ENCODE measurements around the gene SLC22A14. TPM values are rescaled to one million over a fixed set of nuclear protein-coding genes. Genes with fewer than 3 reads are reported as not detected.

The SLC22A14 gene
- total RNA-seq, 1 experiment from 2014 or later, result 0.03 TPM

DNA sequence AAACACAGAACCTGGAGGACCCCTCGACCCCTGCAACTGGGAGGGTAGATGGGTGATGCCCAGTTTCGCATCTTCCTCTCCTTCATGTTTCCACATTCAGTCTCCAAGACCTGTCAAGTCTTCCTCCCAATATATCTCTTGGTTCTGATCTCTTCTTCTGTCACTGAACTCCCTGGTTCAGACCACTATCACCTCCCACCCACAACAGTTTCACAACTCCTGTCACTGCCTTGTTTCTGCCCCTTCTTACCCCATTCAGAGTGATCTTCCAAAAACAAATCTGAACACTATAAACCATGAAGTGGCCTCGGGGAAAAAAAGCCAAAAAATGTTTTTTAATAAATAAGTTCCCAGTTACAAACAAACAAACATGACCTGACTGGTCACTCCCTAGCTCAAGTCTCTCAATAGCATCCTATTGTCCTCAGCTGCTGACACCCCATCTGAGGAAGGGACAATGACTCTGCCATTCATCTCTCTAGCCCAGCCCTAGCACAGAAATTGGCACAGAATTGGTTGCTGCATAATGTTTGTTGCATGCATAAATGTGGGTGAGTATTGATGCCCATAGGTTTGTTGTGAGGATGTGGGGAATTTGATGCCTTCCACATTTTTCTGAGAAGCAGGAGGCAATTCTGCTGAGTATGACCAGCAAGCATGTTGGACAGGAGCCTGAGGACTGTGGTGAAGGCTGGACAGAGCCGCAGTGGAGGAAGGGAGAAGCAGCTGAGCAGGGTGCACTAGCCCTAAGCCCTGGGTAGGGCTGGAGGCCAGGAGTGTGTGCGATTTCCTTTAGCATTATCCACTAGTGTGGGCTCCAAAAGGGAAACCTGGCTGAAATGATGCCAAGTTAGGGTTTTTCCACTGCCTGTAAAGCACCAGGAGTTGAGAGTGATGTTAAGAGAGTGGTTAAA lies 52.3 kb downstream of the SLC22A14 start:
- Histone ChIP-seq H3K4me3 (ENCODE audit: insufficient read depth, low read depth, low read length) (no peak overlapping the region), H3K36me3 (replicated peaks; ENCODE audit: control insufficient read depth, insufficient read depth, low read length) (no peaks in the 10 kb centered on the region), H3K27me3 (ENCODE audit: control insufficient read depth, insufficient read depth, low read length) (no peaks in the 10 kb centered on the region)
- no peak for DNase-seq

DNA sequence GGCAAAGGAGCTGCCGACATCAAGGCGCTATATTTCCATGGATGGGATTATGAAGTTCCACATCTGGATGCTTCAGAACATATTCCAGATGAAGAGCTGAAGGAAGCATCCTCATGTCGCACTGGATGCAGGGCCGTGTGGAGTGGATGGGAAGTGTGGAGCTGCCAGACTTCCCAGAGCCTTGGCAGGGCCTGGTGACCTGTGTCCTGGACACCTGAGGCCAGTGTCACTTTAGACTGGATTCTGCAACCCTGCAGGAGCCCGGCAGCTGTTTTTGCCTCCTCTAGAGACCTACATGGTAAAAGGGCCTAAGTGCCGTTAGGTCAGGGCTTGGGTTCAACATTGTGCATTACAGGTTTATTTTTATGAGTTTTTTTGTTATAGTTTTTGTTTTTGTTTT lies 53.2 kb downstream of the SLC22A14 start:
- H3K27me3 ChIP-seq (ENCODE audit: control insufficient read depth, insufficient read depth, low read length), result no peaks in the 10 kb centered on the region
- DNase-seq, result no peak
- no peak overlapping the region for H3K4me3 ChIP-seq (ENCODE audit: insufficient read depth, low read depth, low read length)
- H3K36me3 ChIP-seq (replicated peaks; ENCODE audit: control insufficient read depth, insufficient read depth, low read length), result no peaks in the 10 kb centered on the region

DNA sequence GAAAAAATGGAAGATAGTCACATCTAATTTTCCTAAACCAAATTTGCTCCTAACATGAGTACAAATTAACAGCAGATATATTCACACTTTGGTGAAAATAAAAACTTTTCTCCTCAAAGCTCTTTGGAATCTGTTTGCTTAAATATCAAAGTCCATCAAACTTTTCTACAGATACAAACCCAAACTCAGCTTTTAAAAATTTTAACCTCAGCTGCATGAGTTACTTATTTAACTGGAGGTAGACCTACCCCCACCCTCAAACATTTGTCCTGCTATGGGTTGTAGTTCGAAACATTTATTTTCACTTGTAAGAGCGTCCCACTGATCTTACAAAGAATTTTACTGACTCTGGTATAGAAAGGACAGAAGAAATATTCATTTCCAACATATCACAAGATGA lies 55.6 kb downstream of the SLC22A14 start:
- no peaks in the 10 kb centered on the region for H3K27me3 ChIP-seq (ENCODE audit: control insufficient read depth, insufficient read depth, low read length)
- H3K36me3 ChIP-seq (replicated peaks; ENCODE audit: control insufficient read depth, insufficient read depth, low read length), result no peaks in the 10 kb centered on the region
- no peak overlapping the region for H3K4me3 ChIP-seq (ENCODE audit: insufficient read depth, low read depth, low read length)
- DNase-seq, result no peak

DNA sequence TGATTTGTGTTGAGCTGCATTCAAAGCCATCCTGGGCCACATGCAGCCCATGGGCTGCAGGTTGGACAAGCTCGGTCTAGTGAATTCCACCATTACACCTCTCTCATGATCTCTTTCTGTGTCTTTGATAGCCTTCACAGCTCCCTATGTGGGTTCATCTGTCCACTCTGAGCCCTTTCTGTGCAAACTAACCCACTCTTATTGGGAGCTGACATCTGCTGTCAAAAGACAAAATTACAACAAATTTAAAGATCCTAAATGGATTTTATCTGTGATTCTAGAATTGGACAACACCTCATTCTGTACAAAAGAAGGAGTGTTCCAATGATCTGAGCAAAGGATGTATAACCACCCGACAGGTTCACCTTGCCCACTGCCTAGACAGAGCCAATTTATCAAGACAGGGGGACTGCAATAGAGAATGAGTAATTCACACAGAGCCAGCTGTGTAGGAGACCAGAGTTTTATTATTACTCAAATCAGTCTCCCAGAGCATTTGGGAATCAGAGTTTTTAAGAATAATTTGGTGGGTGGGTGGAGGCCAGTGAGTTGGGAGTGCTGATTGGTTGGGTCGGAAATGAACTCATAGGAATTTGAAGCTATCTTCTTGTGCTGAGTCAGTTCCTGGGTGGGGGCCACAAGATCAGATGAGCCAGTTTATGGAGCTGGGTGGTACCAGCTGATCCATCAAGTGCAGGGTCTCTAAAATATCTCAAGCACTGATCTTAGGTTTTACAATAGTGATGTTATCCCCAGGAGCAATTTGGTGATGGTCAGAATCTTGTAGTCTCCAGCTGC lies 61.9 kb downstream of the SLC22A14 start:
- no peak for DNase-seq

DNA sequence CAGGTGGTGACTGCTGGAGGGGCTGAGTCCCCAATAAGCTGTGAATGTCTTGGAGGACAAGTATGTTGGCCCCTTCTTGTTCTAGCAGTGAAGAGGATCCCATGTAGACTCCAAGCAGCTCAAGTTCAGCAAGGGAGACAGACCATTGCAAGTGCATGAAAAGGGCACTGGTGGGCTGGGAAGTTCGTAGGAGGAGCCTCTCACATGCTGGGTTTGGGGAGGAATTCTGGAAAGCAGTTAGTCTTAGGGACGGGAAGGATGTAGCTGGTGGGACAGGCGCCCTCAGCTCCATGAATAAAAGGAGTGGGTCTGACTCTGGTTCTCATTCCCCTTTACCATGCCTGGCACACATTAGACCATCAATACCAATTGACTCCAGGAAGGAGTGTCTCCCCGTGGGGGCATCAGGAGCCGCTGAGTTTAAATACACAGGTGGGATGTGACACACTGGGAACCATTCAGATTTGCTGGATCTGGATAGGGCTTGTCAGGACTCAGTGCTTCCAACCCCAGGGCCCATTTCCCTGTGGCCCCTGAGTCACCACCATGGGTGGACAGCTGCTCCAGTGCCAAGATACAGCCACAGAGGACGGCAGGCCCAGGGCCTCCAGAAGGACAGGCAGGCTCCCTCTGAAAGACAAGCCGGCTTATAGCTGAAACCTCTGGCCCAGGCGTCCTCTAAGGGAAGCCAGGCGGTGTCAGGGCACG lies 63.9 kb downstream of the SLC22A14 start:
- peak overlapping the region; percentile 75 for H3K4me3 ChIP-seq (ENCODE audit: insufficient read depth, low read depth, low read length)
- H3K27me3 ChIP-seq (ENCODE audit: control insufficient read depth, insufficient read depth, low read length), result peaks cover 5% of the 10 kb centered on the region; the same call in 1 of the 2 replicates
- H3K36me3 ChIP-seq (replicated peaks; ENCODE audit: control insufficient read depth, insufficient read depth, low read length), result no peaks in the 10 kb centered on the region
- DNase-seq, result peak; percentile 40

More for the DNA sequence above, 61.9 kb downstream of the SLC22A14 start:
- no peak overlapping the region for H3K4me3 ChIP-seq (ENCODE audit: insufficient read depth, low read depth, low read length)
- H3K36me3 ChIP-seq (replicated peaks; ENCODE audit: control insufficient read depth, insufficient read depth, low read length), result no peaks in the 10 kb centered on the region
- peaks cover 5% of the 10 kb centered on the region; the same call in 1 of the 2 replicates for H3K27me3 ChIP-seq (ENCODE audit: control insufficient read depth, insufficient read depth, low read length)

DNA sequence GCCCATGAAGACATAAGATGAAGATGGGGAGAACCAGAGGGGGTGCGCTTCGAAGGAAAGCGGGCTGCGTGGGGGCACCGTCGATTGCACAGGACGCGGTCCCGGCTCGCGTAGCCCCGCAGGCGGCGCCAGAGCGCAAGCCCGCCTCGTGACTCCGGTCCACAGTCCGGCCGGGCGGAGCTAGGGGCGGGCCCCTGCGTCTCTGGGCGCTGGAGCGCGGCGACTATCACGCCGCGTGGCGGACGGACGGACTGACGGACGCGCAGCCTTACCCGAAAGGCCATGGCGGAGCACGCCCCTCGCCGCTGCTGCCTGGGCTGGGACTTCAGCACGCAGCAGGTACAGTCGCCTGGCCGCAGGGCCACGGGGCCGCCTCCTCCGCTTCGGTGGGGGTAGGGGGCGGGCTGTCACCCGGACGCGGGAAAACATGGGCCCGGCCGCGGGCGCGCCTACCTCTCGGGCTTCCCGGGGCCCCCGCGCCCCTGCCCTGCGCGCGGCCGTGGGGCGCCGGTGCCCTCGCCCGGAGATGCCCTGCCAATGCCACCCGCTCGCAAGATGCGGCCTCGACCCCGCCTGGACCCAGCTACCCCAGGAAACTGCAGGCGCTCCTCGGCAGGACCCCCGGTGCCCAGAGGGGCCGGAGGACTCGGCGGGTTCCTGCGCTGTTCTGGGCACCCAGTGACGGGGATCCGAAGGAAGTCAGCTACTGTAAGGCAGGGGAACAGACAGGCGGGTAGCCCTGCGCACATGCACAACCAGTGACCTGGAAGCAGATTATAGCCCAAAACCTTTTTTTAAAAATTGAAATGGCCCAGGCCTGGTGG lies 64.7 kb downstream of the SLC22A14 start, which contains the start of gene XYLB:
TSS of gene XYLB (plus strand) at position 199 of the 824 bp plus-strand sequence. CDS start at position 283, 84 bp downstream.
- H3K27me3 ChIP-seq (ENCODE audit: control insufficient read depth, insufficient read depth, low read length), result peaks cover 5% of the 10 kb centered on the region; the same call in 1 of the 2 replicates
- H3K36me3 ChIP-seq (replicated peaks; ENCODE audit: control insufficient read depth, insufficient read depth, low read length), result no peaks in the 10 kb centered on the region
- peak within 1 kb of the TSS; percentile 75 for H3K4me3 ChIP-seq (ENCODE audit: insufficient read depth, low read depth, low read length)
- peak; percentile 94 for DNase-seq

DNA sequence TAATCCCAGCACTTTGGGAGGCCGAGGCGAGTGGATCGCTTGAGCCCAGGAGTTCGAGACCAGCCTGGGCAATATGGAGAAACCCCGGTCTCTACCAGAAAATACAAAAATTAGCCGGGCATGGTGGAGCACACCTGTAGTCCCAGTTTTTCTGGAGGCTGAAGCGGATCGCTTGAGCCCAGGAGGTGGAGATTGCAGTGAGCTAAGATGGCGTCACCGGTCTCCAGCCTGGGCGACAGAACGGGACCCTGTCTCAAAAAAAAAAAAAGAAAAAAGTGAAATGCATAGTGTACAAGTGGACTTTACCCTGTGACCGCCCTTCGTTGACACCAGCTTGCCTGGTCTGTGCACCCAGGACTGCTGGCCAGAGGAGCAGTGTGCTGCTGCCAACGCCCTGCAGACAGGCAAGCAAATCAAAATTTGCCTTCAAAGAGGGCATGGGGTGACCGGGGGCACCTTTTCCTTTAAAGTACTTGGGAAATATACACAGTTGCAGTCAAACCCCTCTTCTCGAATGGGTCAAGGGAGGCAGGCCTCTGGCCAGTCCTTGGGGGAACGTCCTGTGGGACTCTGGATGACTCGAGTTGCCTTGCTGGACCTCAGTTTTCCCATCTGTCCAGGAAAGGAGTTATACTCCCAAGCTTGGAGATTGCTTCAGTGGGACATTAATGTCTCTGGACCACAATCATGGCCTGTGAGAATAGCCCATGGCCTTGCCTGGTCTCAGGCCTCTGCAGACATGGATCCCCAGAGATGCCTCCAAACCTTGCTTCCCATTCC lies 65.5 kb downstream of the SLC22A14 start:
- no peaks in the 10 kb centered on the region for H3K36me3 ChIP-seq (replicated peaks; ENCODE audit: control insufficient read depth, insufficient read depth, low read length)
- H3K27me3 ChIP-seq (ENCODE audit: control insufficient read depth, insufficient read depth, low read length), result peaks cover 5% of the 10 kb centered on the region; the same call in 1 of the 2 replicates
- DNase-seq, result no peak
- H3K4me3 ChIP-seq (ENCODE audit: insufficient read depth, low read depth, low read length), result peak overlapping the region; percentile 75

DNA sequence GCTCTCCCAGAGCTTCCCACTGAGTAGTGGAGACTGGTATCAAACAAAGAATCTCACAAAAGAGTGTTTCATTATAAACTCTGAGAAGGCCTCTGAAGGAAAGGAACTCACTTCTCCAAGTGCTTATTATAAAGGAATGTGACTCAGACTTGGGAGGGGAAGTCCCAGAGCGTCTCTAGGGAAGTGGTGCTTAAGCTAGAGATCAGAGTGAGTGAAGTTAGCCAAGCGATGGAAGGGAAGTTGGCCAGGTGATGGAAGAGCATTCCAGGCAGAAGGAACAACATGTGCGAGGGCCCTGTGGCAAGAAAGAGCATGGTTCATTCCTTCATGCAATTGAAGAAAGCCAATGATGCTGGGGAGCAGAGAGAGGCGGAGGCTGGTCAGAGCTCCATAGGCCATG lies 66.8 kb downstream of the SLC22A14 start:
- DNase-seq, result no peak
- H3K4me3 ChIP-seq (ENCODE audit: insufficient read depth, low read depth, low read length), result no peak overlapping the region
- peaks cover 5% of the 10 kb centered on the region; the same call in 1 of the 2 replicates for H3K27me3 ChIP-seq (ENCODE audit: control insufficient read depth, insufficient read depth, low read length)
- H3K36me3 ChIP-seq (replicated peaks; ENCODE audit: control insufficient read depth, insufficient read depth, low read length), result no peaks in the 10 kb centered on the region

DNA sequence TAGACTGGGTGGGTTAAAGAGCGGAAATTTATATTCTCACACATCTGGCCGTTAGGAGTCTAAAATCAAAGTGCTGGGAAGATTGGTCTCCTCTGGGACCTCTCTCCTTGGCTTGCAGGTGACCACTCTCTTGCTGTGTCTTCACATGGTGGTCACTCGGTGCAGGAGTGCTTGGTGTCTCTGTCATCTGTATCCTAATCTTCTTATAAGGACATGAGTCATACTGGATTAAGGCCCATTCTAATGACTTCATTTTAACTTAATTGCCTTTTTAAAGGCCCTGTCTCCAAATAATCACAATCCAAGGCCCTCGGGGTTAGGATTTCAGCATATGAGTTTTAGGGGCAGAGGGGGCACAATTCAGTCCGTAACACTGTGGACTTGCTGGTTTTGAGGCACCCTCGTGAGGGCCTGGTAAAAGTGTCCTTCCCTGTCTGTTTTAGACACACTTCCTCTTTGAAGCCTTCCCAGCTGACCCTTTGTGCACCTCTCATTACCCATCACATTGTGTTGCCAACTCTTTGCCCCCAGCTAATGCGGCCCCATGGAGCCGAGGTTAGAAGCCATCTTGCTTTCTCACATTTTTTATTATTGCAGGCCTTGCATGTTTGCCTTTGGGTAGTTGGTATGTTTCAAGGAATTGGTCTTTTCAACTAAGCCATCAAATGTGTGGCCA lies 67.7 kb downstream of the SLC22A14 start:
- no peaks in the 10 kb centered on the region for H3K36me3 ChIP-seq (replicated peaks; ENCODE audit: control insufficient read depth, insufficient read depth, low read length)
- H3K27me3 ChIP-seq (ENCODE audit: control insufficient read depth, insufficient read depth, low read length), result peaks cover 5% of the 10 kb centered on the region; the same call in 1 of the 2 replicates
- H3K4me3 ChIP-seq (ENCODE audit: insufficient read depth, low read depth, low read length), result no peak overlapping the region
- DNase-seq, result no peak

DNA sequence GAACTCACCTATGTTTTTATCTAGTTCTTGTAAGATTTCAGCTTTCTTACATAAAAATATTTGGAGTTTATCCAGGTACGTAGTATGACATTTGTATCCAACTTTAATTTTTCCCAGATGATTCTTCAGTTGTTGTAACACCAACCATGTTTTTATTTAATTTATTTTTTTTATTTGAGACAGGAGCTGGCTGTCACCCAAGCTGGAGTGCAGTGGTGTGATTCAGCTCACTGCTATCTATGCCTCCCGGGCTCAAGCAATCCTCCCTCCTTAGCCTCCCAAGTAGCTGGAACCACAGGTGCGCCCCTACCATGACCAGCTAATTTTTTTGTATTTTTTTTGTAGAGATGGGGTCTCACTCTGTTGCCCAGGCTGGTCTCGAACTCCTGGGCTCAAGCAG lies 71.1 kb downstream of the SLC22A14 start:
- Histone ChIP-seq H3K36me3 (replicated peaks; ENCODE audit: control insufficient read depth, insufficient read depth, low read length) (no peaks in the 10 kb centered on the region), H3K27me3 (ENCODE audit: control insufficient read depth, insufficient read depth, low read length) (no peaks in the 10 kb centered on the region), H3K4me3 (ENCODE audit: insufficient read depth, low read depth, low read length) (no peak overlapping the region)
- no peak for DNase-seq

DNA sequence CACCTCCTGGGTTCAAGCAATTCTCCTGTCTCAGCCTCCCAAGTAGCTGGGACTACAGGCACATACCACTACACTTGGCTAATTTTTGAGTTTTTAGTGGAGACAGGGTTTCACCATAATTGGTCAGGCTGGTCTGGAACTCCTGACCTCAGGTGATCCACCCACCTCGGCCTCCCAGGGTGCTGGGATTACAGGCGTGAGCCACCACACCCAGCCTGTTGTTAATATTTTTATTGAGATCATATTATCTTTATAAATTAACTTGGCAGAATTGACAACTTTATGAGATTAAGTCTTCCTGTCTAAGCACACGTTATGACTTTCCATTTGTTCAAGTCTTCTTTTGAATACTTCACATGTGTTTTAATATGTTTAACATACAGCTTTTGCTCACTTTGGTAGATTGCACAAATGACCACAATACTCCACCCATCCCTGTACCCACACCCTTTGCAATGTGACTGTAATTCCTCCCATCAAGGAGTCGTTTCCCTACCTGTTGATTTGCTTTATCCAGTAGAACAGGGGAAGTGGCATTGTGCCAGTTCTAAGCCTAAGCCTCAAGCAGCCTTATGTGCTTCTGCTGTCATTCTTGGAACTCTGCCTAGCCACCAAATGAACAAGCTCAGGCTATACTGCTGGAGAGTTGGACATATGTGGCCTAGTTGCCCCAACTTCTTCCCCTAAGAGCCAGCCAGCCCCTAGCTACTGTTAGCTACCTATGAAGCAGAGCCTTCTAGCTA lies 72.7 kb downstream of the SLC22A14 start:
- Histone ChIP-seq H3K36me3 (replicated peaks; ENCODE audit: control insufficient read depth, insufficient read depth, low read length) (no peaks in the 10 kb centered on the region), H3K27me3 (ENCODE audit: control insufficient read depth, insufficient read depth, low read length) (no peaks in the 10 kb centered on the region), H3K4me3 (ENCODE audit: insufficient read depth, low read depth, low read length) (no peak overlapping the region)
- no peak for DNase-seq

DNA sequence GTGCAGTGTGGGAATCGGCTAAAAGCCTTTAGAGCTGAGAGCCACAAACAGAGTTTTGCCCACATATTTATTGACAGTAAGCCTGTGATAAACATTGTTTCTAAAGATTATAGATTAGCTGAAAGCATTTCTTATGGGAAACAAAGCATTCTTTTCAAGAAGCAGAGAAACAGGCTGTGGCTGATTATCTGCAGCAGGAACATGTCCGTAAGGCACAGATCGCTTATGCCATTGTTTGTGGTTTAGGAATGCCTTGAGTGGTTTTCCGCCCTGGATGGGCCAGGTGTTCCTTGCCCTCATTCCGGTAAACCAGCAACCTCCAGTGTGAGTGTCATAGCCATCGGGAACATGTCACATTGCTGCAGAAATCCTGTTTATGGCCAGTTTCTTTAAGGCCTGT lies 76.9 kb downstream of the SLC22A14 start:
- Histone ChIP-seq H3K27me3 (ENCODE audit: control insufficient read depth, insufficient read depth, low read length) (no peaks in the 10 kb centered on the region), H3K4me3 (ENCODE audit: insufficient read depth, low read depth, low read length) (no peak overlapping the region), H3K36me3 (replicated peaks; ENCODE audit: control insufficient read depth, insufficient read depth, low read length) (no peaks in the 10 kb centered on the region)
- DNase-seq, result no peak

All from H7 (cell line).